HepG2 (cell line): ENCODE measurements around the gene IQCN. TPM values are rescaled to one million over a fixed set of nuclear protein-coding genes. Genes with fewer than 3 reads are reported as not detected.
A peak's percentile ranks its signal among the peaks of the same experiment; 100 is the strongest.

Experiments
- ARID4A ChIP-seq: sonication (generic); formaldehyde crosslinking; IDR thresholded peaks from 2 replicates; pipeline ENCODE4 v1.5.0; 2020; ENCODE audit warnings: mild to moderate bottlenecking, missing genetic modification reagents, borderline replicate concordance
- MBNL3 ChIP-seq: fragments of 250-450 bp; sonication (Bioruptor Pico); conservative IDR thresholded peaks from 2 replicates; pipeline ENCODE4 v1.8.0; 2022; ENCODE audit warnings: mild to moderate bottlenecking, inconsistent platforms
- NFAT5 ChIP-seq: sonication (generic); formaldehyde crosslinking; IDR thresholded peaks from 2 replicates; pipeline ENCODE4 v1.4.0; 2020; ENCODE audit warnings: missing genetic modification reagents
- NR2F6 ChIP-seq, 2 experiments: IDR thresholded peaks; 2 replicates each; pipeline ENCODE4 v1.6.1; 2016; ENCODE audit warnings: antibody characterized with exemption in 1 of 2, mild to moderate bottlenecking in 1 of 2
- PATZ1 ChIP-seq: sonication (generic); formaldehyde crosslinking; IDR thresholded peaks from 2 replicates; pipeline ENCODE4 v1.4.0; 2020; ENCODE audit warnings: missing genetic modification reagents
- SIN3B ChIP-seq: fragments of 150-350 bp; IDR thresholded peaks from 2 replicates; pipeline ENCODE4 v1.6.1; 2014; ENCODE audit warnings: low read length
- SKI ChIP-seq: fragments of 450-650 bp; IDR thresholded peaks from one replicate; pipeline ENCODE4 v1.6.1; 2018; ENCODE audit warnings: mild to moderate bottlenecking; ENCODE audit not compliant: partially characterized antibody
- ZFP36L2 ChIP-seq: sonication (generic); formaldehyde crosslinking; IDR thresholded peaks from 2 replicates; pipeline ENCODE4 v1.4.0; 2020; ENCODE audit warnings: missing genetic modification reagents
- ZFP82 ChIP-seq: sonication (generic); formaldehyde crosslinking; IDR thresholded peaks from 2 replicates; pipeline ENCODE4 v1.5.1; 2020; ENCODE audit warnings: mild to moderate bottlenecking, missing genetic modification reagents, borderline replicate concordance
- ZNF230 ChIP-seq: sonication (generic); formaldehyde crosslinking; IDR thresholded peaks from 2 replicates; pipeline ENCODE4 v1.4.0; 2020; ENCODE audit warnings: mild to moderate bottlenecking, missing genetic modification reagents
- ZNF260 ChIP-seq: sonication (generic); formaldehyde crosslinking; IDR thresholded peaks from 2 replicates; pipeline ENCODE4 v1.4.0; 2020; ENCODE audit warnings: missing genetic modification reagents, low read depth, mild to moderate bottlenecking, borderline replicate concordance
- ZNF335 ChIP-seq: sonication (generic); formaldehyde crosslinking; IDR thresholded peaks from 2 replicates; pipeline ENCODE4 v1.4.0; 2020; ENCODE audit warnings: missing genetic modification reagents
- ZNF710 ChIP-seq: sonication (generic); formaldehyde crosslinking; IDR thresholded peaks from 2 replicates; pipeline ENCODE4 v1.5.0; 2020; ENCODE audit warnings: mild to moderate bottlenecking, missing genetic modification reagents, borderline replicate concordance
- polyA plus RNA-seq, 8 experiments: library from polyadenylated mRNA; depleted of rRNA in 3 of 8; stranded (reverse) in 7 of 8; unstranded in 1 of 8; fragments of >200 nt; fragmentation: Illumina TruSeq in 4 of 8; extraction: Trizol in 4 of 8; gene quantifications; 2 replicates each; pipeline versions ENCODE4 v1.2.1 to v1.2.3, GENCODE V29; 2011 to 2016; ENCODE audit warnings: low read depth in 4 of 8, missing spikeins in 1 of 8, mixed read lengths in 1 of 8; ENCODE audit not compliant: insufficient read depth in 1 of 8
- total RNA-seq, 5 experiments: library from RNA; depleted of rRNA; stranded (reverse); fragments of >200 nt; fragmentation: Illumina TruSeq; extraction: Trizol; gene quantifications; 2 replicates each; pipeline ENCODE4 v1.2.3, GENCODE V29; 2016; ENCODE audit warnings: low read depth in 1 of 5
- TF ChIP-seq, protein P1 (sequence below): sonication (generic); formaldehyde crosslinking; IDR thresholded peaks from 2 replicates; pipeline ENCODE4 v1.5.0; 2020; ENCODE audit warnings: mild to moderate bottlenecking, missing genetic modification reagents, moderate library complexity

IQCN gene
- total and polyA plus RNA-seq, 2 of the 13 experiments (the other 11 are each of a cell fraction or from before 2014, with no cell fraction given), result 0.04 to 0.18 TPM

GRCh38 chr19:18322318-18322758, 48.1 kb upstream of the IQCN start (continued):
- TF ChIP-seq NFAT5 (CRISPR knock-in tag), result no peak
- TF ChIP-seq ZFP36L2 (CRISPR knock-in tag), result no peak
- TF ChIP-seq PATZ1 (CRISPR knock-in tag), result peak; percentile 56; the same call in 1 of the 2 replicates
- no peak for TF ChIP-seq MBNL3 (CRISPR knock-in tag)
- TF ChIP-seq SKI, result no peak
- no peak for TF ChIP-seq SIN3B
- TF ChIP-seq ZFP82 (CRISPR knock-in tag), result no peak
- 0 out of 2 replicates have a peak, but pooled peaks have one; percentile 15 for TF ChIP-seq ZNF710 (CRISPR knock-in tag)
- TF ChIP-seq NR2F6 (IDR thresholded peaks at IDR 0.05), result no peak
- no peak for TF ChIP-seq NR2F6 (CRISPR knock-in tag; IDR thresholded peaks at IDR 0.05)
- TF ChIP-seq ZNF335 (CRISPR knock-in tag), result no peak
- TF ChIP-seq, protein P1, sequence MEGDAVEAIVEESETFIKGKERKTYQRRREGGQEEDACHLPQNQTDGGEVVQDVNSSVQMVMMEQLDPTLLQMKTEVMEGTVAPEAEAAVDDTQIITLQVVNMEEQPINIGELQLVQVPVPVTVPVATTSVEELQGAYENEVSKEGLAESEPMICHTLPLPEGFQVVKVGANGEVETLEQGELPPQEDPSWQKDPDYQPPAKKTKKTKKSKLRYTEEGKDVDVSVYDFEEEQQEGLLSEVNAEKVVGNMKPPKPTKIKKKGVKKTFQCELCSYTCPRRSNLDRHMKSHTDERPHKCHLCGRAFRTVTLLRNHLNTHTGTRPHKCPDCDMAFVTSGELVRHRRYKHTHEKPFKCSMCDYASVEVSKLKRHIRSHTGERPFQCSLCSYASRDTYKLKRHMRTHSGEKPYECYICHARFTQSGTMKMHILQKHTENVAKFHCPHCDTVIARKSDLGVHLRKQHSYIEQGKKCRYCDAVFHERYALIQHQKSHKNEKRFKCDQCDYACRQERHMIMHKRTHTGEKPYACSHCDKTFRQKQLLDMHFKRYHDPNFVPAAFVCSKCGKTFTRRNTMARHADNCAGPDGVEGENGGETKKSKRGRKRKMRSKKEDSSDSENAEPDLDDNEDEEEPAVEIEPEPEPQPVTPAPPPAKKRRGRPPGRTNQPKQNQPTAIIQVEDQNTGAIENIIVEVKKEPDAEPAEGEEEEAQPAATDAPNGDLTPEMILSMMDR (CRISPR knock-in tag), result peak; percentile 73
- TF ChIP-seq ZNF230, result no peak
- TF ChIP-seq ZNF260, result no peak
- TF ChIP-seq ARID4A, result no peak
